ENCODE data around the gene LINGO4.

Gene LINGO4

DNA sequence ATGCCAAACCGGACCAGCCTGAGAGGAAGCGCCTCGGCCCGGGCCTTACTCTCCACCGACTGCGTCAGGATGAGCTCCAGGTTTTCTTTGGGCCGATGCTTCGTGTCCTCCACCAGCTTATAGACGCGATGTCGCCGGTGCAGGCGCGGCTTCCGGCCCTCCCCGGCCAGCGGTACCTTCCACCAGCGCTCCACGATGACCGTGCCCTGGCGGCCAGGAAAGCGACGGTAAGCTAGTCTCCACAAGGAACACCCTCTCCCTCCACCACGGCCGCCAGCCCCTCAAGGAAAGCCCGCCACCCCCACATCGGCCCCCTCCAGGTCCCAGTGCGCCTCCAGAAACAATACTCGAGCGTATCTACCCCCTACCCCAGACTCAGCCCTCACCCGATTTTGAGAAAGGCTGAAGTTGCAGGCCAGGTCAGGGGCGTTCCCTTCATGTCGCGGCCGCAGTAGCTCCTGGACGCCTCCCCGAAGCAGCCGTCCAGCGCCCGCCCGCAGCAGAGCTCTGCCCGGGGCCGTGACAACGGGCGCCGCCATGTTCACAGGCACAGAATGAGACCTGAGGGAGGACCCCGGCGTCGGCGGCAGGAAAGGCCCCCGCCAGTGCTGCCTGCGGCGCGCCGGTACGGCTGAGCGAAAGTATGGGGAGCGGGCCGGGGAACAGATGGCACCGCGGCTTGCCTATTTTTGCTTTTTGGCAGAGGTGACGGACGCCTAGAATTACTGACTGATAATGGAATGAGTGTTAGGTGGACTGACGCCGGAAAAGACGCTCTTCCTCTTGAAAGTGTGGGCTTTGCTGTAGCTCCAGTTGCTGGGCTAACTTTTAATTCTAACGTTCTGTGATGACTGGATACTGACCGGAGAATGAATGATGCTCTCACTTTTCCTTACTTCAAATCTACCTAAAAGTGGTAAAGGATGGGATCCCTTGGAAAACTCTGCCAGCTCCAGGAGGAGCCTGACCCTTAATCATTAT is 42.0 kb downstream of the LINGO4 start, which contains the start of gene MRPL9:
TSS of gene MRPL9 (minus strand) at position 556 of the 981 bp plus-strand sequence. CDS start at position 539, 17 bp downstream.
- DNase-seq (ENCODE audit: low read depth) = peak; percentile 22
- TF ChIP-seq, protein P1, sequence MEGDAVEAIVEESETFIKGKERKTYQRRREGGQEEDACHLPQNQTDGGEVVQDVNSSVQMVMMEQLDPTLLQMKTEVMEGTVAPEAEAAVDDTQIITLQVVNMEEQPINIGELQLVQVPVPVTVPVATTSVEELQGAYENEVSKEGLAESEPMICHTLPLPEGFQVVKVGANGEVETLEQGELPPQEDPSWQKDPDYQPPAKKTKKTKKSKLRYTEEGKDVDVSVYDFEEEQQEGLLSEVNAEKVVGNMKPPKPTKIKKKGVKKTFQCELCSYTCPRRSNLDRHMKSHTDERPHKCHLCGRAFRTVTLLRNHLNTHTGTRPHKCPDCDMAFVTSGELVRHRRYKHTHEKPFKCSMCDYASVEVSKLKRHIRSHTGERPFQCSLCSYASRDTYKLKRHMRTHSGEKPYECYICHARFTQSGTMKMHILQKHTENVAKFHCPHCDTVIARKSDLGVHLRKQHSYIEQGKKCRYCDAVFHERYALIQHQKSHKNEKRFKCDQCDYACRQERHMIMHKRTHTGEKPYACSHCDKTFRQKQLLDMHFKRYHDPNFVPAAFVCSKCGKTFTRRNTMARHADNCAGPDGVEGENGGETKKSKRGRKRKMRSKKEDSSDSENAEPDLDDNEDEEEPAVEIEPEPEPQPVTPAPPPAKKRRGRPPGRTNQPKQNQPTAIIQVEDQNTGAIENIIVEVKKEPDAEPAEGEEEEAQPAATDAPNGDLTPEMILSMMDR (IDR thresholded peaks at IDR 0.05; ENCODE audit: low read depth, low read length, missing control alignments) = no peak
- H3K4me3 ChIP-seq (ENCODE audit: low read depth, low read length) = peak within 1 kb of the TSS; percentile 92

DNA sequence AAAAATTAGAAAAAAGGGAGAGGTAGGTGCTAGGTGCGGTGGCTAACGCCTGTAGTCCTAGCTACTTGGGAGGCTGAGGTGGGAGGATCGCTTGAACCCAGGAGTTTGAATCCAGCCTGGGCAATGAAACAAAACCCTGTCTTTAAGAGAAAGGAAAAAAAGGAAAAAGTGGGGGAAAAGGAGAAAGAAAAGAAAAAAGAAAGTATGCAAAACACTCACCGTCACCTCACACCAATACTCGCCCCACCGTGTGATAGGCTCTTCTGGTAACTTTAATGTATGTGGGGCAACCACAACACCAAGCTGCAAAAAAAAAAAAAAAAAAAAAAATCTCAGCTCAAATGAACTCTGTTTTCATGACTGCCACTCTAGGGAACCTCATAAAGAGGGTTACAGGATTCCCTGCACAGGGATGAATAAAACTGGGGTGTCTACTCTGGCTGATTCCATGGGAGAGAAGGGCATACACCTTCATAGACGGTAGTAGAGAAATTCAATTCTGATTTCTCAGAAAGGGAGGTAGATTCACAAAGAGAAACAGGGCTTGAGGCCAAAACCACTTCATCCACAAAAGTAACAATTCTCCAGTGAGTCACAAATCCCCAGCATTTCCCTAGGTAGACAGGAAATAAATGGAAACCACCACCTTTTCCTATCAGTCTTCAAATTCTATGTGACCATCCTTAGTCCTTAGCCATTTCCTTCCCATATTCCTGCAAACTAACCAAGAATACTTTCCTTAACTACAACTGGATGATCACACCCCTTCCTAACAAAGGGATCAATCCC is 44.4 kb downstream of the LINGO4 start:
- H3K4me3 ChIP-seq (ENCODE audit: low read depth, low read length) = no peak overlapping the region
- no peak for DNase-seq (ENCODE audit: low read depth)
- TF ChIP-seq, protein P1 (IDR thresholded peaks at IDR 0.05; ENCODE audit: low read depth, low read length, missing control alignments) = no peak

DNA sequence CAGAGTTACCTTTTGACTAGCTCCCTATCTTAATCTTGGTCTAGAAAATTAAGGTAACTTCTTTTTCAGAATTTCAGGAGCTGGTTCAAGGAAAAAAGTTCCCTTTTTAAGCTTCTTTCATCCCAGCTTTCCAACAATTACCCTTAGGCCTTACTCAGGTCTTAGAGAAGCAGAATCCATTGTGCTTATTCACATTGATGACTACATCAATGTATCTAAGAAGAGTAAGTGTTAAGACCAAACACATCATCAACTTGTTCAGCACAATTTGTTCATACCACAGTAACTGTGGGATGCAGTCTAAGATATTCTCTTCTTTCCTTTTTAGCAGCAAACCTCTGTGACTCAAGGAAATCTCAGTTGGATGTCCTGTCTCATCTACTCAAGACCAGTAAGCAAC is 46.0 kb downstream of the LINGO4 start:
- DNase-seq (ENCODE audit: low read depth) = no peak
- TF ChIP-seq, protein P1 (IDR thresholded peaks at IDR 0.05; ENCODE audit: low read depth, low read length, missing control alignments) = no peak

DNA sequence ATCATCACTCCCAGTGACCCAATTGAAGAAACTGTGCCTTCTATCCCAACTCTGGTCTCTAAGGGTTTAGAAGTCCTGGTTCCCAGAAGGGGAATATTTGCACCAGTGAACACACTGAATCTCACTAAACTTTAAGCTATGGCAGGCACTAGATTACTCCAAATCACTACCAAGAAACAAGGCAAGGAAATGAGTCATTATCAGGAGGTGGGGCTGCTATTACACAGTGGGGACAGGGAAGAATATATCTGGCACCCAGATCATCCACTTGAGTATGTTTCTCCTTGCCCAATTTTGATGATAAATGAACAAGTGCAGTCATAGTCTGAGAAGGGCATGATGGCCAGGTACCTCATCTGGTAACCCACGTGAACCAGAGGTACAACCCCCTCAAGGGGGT is 48.9 kb downstream of the LINGO4 start:
- TF ChIP-seq, protein P1 (IDR thresholded peaks at IDR 0.05; ENCODE audit: low read depth, low read length, missing control alignments) = no peak
- no peak for DNase-seq (ENCODE audit: low read depth)

More for the DNA sequence above, 46.0 kb downstream of the LINGO4 start:
- no peak overlapping the region for H3K4me3 ChIP-seq (ENCODE audit: low read depth, low read length)

More for the DNA sequence above, 48.9 kb downstream of the LINGO4 start:
- H3K4me3 ChIP-seq (ENCODE audit: low read depth, low read length) = no peak overlapping the region

Data from GM12864 (cell line).